ENCODE measurements around the gene IQSEC1. TPM values are rescaled to one million over a fixed set of nuclear protein-coding genes. Genes with fewer than 3 reads are reported as not detected.

The IQSEC1 gene
- polyA plus RNA-seq, 1 experiment: 4.8 TPM

DNA sequence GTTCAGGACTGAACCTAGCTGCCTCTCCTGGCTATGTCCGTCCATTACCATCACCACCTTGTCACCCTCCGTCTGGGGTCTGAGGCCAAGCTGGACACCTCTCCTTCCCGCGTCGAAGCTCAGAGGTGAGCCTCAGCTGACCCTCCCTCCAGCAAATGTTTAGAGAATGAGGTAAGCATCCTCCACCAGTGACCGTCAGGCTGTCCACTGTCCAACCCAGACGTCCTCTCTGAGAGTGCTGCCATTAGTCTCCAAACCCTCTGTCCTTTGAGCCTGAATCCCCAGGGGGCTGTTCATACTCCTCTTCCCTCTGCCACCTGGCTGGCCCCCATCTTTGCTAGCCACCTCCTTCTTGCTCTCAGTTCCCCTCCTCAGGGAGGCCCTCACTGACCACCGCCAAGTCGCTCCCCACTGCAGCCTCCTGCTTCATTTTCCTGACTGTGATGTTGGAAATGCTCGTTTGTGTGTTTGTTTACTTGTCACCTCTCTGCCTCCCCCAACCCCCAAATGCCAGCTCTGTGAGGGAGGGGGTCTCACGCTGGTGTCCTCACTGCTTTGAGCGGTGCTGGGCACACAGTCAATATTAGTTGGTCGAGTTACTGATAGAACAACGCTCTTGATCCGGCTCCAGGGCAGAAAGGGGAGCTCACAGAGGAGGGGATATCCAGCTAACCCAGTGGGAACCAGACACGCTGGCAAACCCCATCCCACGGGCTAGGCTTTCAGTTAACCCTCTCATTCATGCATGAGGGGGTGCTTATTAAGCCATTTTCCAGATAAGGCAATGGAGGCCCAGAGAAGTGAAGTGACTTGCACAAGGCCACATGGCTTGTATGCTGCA is 64.9 kb downstream of the IQSEC1 start:
- TF ChIP-seq, protein P1, sequence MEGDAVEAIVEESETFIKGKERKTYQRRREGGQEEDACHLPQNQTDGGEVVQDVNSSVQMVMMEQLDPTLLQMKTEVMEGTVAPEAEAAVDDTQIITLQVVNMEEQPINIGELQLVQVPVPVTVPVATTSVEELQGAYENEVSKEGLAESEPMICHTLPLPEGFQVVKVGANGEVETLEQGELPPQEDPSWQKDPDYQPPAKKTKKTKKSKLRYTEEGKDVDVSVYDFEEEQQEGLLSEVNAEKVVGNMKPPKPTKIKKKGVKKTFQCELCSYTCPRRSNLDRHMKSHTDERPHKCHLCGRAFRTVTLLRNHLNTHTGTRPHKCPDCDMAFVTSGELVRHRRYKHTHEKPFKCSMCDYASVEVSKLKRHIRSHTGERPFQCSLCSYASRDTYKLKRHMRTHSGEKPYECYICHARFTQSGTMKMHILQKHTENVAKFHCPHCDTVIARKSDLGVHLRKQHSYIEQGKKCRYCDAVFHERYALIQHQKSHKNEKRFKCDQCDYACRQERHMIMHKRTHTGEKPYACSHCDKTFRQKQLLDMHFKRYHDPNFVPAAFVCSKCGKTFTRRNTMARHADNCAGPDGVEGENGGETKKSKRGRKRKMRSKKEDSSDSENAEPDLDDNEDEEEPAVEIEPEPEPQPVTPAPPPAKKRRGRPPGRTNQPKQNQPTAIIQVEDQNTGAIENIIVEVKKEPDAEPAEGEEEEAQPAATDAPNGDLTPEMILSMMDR (IDR thresholded peaks at IDR 0.05; ENCODE audit: insufficient read depth, low read depth, low read length): no peak
- ChIA-PET CTCF (interaction anchor here (0.6 to 3.3 kb wide), 4 partner anchors 10 to 221 kb away, joined by 3 to 16 read pairs (median 4); no protein-coding TSS in a partner anchor), POLR2A (no interaction called here)
- Histone ChIP-seq H3K27me3 (ENCODE audit: control insufficient read depth, insufficient read depth, low read length) (peaks cover 5% of the 10 kb centered on the region), H3K36me3 (ENCODE audit: control insufficient read depth, insufficient read depth, low read length) (no peaks in the 10 kb centered on the region), H3K4me3 (ENCODE audit: low read depth, low read length) (no peak overlapping the region)
- DNase-seq (ENCODE audit: low read depth): no peak

DNA sequence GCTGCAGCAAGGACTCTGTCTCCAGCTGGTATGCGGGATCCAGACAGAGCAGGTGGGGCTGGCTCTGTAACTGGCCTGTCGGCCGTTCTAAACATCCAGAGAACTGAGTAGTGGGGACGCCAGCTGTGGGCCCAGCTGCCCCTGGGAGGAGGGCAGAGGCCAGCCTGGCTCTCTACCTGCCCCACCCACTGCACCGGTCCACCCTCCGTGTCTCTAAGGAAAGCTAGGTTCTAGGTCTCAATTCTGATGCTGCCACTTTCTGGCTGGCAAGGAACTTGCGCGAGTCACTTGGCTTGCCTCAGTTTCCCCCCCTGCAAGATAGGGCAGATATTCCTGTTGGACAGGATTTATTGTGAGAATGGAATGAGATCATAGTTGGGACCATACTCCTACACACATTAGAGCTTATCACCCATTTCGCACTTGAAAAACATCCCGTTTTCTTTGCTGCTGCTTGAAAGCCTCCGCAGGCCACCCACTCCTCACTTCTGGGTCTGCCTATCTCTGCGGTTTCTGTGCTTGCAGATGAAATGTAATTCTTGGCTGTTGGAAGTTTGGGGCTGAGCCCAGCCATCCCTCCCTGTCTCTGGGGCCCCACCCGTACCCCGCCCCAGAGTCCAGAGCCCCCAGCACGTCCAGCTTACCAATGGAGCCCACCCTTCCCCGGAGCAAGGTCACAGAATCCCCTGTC is 65.8 kb downstream of the IQSEC1 start:
- DNase-seq (ENCODE audit: low read depth): no peak
- Histone ChIP-seq H3K36me3 (ENCODE audit: control insufficient read depth, insufficient read depth, low read length) (no peaks in the 10 kb centered on the region), H3K27me3 (ENCODE audit: control insufficient read depth, insufficient read depth, low read length) (peaks cover 5% of the 10 kb centered on the region), H3K4me3 (ENCODE audit: low read depth, low read length) (no peak overlapping the region)
- ChIA-PET POLR2A (no interaction called here), CTCF (interaction anchor here (1.2 to 3.3 kb wide), 3 partner anchors 11 to 166 kb away, joined by 4 to 16 read pairs (median 5); partner anchors contain the start of gene RPL32)
- TF ChIP-seq, protein P1 (IDR thresholded peaks at IDR 0.05; ENCODE audit: insufficient read depth, low read depth, low read length): no peak

DNA sequence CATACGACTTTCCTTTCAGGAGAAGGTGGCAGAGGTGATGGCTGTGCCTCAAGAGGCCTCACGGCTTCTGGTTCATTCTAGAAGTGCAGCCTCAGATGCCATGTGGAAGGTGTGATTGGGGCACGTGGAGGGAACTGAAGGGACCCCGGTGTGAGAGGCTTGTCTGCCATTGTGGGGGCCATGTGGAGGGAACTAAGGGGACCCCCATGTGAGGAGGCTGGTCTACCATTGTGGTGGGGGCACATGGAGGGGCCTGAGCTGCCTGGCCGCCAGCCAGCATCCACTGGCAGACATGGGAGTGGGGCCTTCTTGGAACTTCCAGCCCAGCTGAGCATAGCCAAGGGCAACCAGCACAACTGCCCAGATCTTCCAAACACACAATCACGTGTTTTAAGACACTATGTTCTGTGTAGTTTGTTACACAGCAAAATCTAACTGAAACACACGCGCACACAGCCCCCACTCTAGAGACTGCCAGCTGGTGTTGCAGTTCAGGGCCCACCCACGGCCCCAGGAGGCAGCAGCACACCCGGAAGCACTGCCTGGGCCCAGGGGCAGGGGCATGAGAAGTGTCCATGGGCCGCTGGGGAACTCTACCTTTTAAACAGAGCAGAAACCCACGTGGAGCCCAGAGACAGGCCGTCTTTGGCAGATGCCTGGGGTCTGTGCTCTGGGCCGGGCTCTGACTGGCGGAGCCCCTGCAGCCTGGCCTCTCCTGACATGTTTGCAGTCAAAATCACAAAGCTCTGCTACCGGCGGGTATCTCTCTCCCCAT is 66.8 kb downstream of the IQSEC1 start:
- CTCF ChIA-PET: interaction anchor here (1.4 to 3.3 kb wide), 2 partner anchors 11 to 165 kb away, joined by 4 to 16 read pairs; partner anchors contain the start of gene RPL32
- no peak overlapping the region for H3K4me3 ChIP-seq (ENCODE audit: low read depth, low read length)
- H3K36me3 ChIP-seq (ENCODE audit: control insufficient read depth, insufficient read depth, low read length): no peaks in the 10 kb centered on the region
- POLR2A ChIA-PET: no interaction called here
- H3K27me3 ChIP-seq (ENCODE audit: control insufficient read depth, insufficient read depth, low read length): peaks cover 5% of the 10 kb centered on the region
- TF ChIP-seq, protein P1 (IDR thresholded peaks at IDR 0.05; ENCODE audit: insufficient read depth, low read depth, low read length): no peak
- DNase-seq (ENCODE audit: low read depth): no peak

DNA sequence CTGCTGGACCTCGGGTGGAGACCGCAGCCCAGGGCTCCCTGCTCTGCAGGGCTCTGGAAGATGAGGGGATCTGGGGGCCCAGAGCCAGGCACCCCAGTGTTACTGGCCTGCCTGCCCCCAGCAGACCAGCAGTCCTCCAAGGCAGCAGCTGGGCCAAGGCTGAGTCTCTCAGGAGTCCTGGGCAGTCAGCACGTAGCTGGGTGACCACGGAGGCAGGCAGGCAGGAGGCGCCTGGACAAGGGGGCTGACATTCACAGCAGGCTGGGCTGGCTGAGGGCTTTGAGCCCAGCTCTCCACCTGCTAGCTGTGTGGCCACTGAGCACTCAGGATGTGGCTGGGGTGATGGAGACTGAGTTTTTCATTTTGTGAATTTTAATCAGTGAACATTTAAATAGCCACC is 67.9 kb downstream of the IQSEC1 start:
- TF ChIP-seq, protein P1 (IDR thresholded peaks at IDR 0.05; ENCODE audit: insufficient read depth, low read depth, low read length): no peak
- DNase-seq (ENCODE audit: low read depth): no peak
- H3K4me3 ChIP-seq (ENCODE audit: low read depth, low read length): no peak overlapping the region
- H3K36me3 ChIP-seq (ENCODE audit: control insufficient read depth, insufficient read depth, low read length): no peaks in the 10 kb centered on the region
- POLR2A ChIA-PET: no interaction called here
- H3K27me3 ChIP-seq (ENCODE audit: control insufficient read depth, insufficient read depth, low read length): peaks cover 6% of the 10 kb centered on the region
- CTCF ChIA-PET: interaction anchor here (2.7 kb wide), 1 partner anchor 10 kb away, joined by 23 read pairs; no protein-coding TSS in a partner anchor

All from BJ (cell line).